ENCODE results near the gene ATE1.
A peak's percentile ranks its signal among the peaks of the same experiment; 100 is the strongest.
"Not testable (repeated sequence)": the region's sequence is repeated elsewhere in the genome, so short reads cannot be mapped to it uniquely, and the experiment has no call there.

The ATE1 gene

DNA sequence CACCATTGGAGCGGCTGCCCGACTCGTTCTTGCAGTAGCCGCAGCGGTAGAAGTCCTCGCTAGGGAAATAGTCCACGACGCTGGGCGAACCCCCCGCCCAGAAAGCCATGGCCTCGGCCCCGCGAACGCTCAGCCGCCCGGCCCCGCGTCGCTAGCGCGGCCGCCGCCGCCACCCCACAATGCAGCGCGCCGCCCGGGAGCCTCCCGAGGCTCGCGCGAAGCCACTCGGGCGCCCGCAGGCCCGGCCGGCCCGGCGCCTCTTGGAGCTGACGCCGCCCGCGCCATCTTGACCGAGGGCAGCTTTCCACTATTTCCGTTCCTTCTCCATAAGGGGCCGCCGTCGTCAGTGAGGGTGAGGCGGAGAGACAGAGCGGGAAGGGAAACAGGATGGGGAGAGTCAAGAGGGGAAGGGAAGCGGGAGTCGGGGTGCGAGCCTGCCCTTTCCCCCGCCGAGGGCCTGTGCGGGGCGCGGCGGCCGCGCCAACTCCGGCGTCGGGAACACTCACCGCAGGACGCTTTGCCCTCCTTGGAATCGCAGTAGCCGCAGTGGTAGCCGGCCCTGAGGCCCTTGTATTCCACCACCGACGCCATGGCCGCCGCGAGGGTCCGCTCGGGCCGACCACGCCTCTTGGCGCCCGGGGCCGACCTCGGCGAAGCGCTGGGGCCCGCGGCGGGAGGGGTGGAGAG, at the start of gene ATE1:
Gene ATE1 (minus strand): TSS at position 191 of the 687 bp plus-strand sequence. CDS start 82 bp downstream, at position 109.
- DNase-seq: peak; percentile 54

DNA sequence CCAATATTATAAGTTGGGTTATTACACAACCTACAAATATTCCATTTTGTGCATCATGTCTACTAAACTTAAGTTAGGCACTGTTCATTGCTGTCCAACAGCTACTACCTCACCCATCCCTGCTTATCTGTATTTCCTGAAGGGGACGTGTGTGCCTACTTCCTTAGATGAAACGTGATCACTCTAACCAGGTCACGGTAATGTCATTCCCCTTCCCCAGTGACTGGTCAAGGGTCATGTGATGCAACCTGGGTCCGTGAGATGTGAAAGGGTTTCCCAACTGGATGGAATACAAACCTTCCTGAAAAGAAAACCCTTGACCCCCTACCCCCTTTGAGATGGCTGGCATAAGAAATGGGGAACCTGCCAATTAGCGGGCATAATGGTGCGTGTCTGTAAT, 48.8 kb upstream of the ATE1 start:
- DNase-seq: no peak

DNA sequence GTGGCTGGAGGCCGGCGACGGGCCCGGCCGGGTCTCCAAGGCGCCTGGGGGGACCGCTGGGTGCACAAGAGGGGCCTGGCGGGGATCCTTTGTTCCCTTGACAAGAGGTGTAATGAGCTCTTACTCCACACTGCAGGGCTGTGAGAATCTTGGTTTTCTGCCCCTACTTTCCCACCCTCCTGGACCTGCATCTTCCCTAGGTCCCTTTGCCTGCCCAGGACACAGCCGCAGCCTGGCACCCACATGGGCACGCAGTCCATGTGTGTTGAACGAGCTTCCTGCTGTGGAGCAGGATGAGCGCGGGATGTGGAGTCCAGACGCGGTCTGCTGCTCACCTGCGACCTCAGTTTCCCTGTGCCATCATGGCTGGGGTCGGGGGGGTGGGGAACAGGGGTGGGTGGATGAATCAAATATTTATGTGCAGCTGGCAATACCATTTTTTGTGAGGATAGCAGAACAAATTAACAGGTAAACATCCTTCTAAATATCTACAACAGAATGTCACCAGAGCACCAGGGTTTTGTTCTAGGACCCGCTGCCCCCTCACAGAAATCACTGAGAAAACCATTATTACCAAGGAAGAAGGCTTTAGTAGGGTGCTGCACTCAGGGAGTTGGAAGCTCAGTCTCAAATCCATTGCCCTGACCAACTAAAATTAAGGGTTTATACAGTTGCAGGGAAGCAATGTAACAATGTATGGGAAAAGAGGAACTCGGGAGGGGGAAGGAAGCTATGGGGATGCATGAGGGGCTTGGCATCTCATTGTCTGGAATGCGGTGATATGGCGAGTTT, 47.7 kb upstream of the ATE1 start:
- no peak for DNase-seq

GRCh38 chr10:121974535-121975294, 46.9 kb upstream of the ATE1 start, which contains the start of gene NSMCE4A:
Gene NSMCE4A, minus strand, starts transcription at chr10:121975217. Its CDS starts 52 bp downstream, at chr10:121975165.
- DNase-seq: no peak

GRCh38 chr10:121974019-121974534, 46.2 kb upstream of the ATE1 start:
- no peak for DNase-seq

DNA sequence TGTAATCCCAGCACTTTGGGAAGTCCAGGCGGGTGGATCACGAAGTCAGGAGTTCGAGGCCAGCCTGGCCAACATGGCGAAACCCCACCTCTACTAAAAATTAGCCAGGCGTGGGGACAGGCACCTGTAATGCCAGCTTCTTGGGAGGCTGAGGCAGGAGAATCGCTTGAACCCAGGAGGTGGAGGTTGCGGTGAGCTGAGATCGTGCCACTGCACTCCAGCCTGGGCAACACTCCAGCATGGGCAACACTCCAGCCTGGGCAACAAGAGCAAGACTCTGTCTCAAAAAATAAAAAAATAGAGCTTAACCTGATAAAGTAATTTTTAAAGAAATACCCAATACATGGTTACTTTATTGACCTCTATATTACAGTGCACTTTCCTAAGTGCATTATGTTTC, 41.3 kb upstream of the ATE1 start:
- DNase-seq: not testable (repeated sequence)

GRCh38 chr10:121965996-121966395, 38.2 kb upstream of the ATE1 start:
- no peak for DNase-seq

DNA sequence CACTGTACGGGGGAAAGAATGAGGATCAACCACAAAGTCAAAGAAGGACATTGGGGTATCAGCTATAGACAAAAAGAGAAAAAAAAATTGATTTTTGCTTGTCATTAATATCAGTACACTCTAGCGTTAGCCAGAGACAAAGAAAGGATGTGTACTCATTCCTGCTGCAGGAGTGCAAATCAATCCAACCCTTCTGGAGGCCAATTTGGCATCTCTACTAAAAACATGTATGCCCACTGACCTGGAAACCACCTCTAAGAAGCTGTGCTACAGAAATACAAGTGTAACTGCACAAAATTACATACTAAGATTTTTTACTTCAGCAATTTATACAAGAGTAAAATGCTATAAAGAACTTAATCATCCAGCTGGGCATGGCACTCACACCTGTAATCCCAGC, 33.6 kb upstream of the ATE1 start:
- no peak for DNase-seq

DNA sequence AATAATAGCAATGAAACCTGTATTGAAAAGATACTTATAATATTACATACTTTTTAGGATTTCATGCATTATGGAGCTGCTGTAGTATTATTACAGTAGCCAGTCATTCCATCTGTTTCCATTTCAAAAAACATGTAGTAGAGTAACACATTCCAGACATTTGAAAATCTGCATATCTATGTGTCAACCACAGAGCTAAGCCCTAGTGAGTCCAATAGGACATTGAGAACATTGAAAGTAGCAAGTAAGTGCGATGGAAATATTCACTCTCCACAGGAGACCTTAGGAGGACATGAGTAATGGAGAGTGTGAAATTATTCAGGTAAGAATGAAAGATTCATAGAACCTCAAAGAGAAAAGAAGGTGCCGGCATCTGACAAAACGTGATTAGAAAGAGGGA, 31.8 kb upstream of the ATE1 start:
- no peak for DNase-seq

- DNase-seq: no peak
These were observed 28.6 kb upstream of the ATE1 start for GRCh38 chr10:121956111-121957061.

GRCh38 chr10:121952226-121952625, 24.4 kb upstream of the ATE1 start:
- DNase-seq: no peak

GRCh38 chr10:121949451-121949850, 21.6 kb upstream of the ATE1 start:
- DNase-seq: no peak

- DNase-seq: no peak
These were observed 21.2 kb upstream of the ATE1 start for GRCh38 chr10:121949049-121949448.

GRCh38 chr10:121947343-121948330, 19.8 kb upstream of the ATE1 start:
- DNase-seq: no peak

GRCh38 chr10:121942749-121943416, 15.1 kb upstream of the ATE1 start:
- no peak for DNase-seq

DNA sequence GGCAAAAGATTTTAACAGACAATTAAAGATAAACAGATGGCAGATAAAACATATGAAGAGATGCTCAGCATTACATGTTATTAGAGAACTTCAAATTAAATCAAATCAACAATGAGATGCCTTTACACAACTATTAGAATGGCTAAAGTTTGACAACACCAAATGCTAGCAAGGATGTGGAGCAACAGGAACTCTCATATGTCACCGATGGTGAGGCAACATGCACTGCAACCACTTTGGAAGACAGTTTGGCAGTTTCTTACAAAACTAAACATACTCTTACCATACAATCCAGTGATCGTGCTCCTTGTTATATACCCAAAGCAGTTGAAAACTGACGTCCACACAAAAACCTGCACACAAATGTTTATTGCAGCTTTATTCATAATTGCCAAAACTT, 13.7 kb upstream of the ATE1 start:
- no peak for DNase-seq

DNA sequence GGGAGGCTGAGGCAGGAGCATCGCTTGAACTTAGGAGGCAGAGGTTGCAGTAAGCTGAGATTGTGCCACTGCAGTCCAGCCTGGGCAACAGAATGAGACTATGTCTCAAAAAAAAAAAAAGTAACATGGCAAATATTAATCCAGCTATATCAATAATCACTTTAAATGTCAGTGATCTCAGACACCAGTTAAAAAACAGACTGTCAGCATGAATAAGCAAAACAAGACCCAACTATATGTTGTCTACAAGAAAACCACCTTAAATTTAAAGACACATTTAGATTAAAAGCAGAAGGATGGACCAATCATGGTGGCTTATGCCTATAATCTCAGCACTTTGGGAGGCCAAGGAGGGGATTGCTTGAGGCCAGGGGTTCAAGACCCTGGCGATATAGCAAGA, 8.5 kb upstream of the ATE1 start:
- DNase-seq: no peak

- DNase-seq: no peak
These were observed 7.9 kb upstream of the ATE1 start for GRCh38 chr10:121935702-121936101.

GRCh38 chr10:121930268-121931085, 2.6 kb upstream of the ATE1 start:
- not testable (repeated sequence) for DNase-seq

Data from DMS 273 treated with DMSO at 0.1 percent for 48 hours (cell line).